ENCODE measurements around the gene PDGFB.

Gene PDGFB

GRCh38 chr22:39243439-39244135, 1.2 kb downstream of the PDGFB start:
- H3K4me1 ChIP-seq (ENCODE audit: insufficient read depth, low read length), result peaks cover 10% of the 10 kb centered on the region
- H3K27ac ChIP-seq (ENCODE audit: low read depth, low read length), result no peak overlapping the region
- H3K27me3 ChIP-seq (ENCODE audit: insufficient read depth, low read length), result peaks cover 89% of the 10 kb centered on the region
- no peaks in the 10 kb centered on the region for H3K9me3 ChIP-seq (ENCODE audit: insufficient read depth, low read depth, low read length)
- peak overlapping the region; percentile 67 for H3K4me3 ChIP-seq (ENCODE audit: low read length)
- H3K36me3 ChIP-seq (ENCODE audit: insufficient read depth, low read length), result no peaks in the 10 kb centered on the region
- WGBS, result under 1% methylated on average over 65 of the region's 65 CpGs
- H3K9ac ChIP-seq (ENCODE audit: low read depth, low read length), result peak overlapping the region; percentile 57

DNA sequence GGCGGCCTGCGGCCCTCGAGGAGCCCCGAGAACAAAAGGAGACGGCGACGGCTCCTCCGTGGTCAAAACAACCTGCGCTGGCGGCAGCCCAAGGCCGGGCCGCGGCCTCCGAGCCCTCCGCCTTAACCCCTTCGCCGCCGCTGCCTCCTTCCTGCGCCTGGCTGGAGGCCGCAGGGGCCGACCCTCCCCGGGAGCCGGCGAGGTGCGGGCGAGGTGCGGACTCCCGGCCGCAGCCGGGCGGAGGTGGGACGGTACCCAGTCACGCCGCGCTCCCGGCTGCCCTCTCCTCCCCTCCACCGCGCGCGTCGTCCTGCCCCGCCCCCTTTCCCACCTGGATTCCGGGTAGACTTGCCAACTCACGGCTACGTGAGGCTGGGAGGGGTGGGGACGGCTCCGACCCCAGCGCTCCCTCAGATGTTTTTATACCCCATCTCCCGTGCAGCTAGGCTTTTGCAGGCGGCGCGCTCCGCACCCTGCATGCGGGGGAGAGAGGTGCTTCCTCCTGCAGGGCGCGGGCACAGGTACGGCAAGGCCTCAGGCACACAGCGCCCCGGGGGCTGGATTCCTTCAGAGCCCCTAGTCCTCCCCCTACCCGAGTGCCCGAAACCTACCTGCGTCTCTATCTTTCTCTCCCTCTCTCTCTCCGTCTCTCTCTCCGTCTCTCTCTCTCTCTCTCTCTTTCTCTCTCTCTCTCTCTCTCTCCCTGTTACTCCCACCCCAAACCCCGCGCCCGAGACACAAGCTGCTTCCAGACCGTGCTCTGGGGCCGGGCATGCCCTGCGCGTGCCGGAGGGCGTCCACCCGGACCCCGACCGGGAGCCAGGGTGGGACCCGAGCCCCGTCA, 2.0 kb downstream of the PDGFB start:
- peak overlapping the region; percentile 57 for H3K9ac ChIP-seq (ENCODE audit: low read depth, low read length)
- H3K27me3 ChIP-seq (ENCODE audit: insufficient read depth, low read length), result peaks cover 92% of the 10 kb centered on the region
- peak overlapping the region; percentile 67 for H3K4me3 ChIP-seq (ENCODE audit: low read length)
- H3K9me3 ChIP-seq (ENCODE audit: insufficient read depth, low read depth, low read length), result no peaks in the 10 kb centered on the region
- H3K27ac ChIP-seq (ENCODE audit: low read depth, low read length), result no peak overlapping the region
- WGBS, result under 1% methylated on average over 78 of the region's 78 CpGs
- peaks cover 10% of the 10 kb centered on the region for H3K4me1 ChIP-seq (ENCODE audit: insufficient read depth, low read length)
- no peaks in the 10 kb centered on the region for H3K36me3 ChIP-seq (ENCODE audit: insufficient read depth, low read length)

DNA sequence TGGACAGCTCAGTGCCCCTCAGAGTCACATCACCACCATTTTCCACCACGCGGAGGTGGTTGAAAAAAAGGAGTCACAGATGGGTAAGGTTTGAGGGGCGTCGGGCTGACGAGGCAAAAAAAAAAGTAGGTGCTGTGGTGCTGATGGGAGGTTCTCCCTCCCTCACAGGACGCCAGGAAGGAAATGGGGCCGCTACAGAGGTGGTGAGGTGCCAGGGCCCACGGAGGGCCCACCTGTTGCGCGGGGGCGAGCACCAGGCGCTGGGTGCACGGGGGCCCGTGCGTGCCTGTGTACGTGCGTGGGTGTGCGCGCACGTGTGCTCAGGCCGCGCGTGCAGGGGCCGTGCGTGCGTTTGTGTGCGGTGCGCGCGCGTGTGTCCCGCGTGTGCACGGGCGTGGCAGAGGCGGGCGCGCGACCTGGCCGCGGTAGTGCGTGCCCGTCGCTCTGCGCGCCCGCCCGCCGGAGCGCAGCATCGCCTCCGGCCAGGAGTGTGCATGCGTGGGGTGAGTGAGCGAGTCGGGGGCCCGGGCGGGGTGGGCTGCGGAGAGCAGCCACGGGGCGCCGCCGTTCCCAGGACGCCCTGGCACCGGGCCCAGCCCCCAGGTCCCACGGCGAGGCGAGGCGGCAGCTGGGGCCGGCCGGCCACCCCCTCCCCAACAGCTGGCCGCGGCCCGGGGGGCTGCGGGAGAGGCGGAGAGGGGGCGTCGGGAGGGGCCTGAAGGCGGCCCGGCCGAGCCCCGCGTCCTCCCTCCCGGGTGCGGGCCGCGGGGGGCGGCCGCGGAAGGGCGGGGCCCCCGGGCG, 2.8 kb downstream of the PDGFB start:
- peaks cover 10% of the 10 kb centered on the region for H3K4me1 ChIP-seq (ENCODE audit: insufficient read depth, low read length)
- WGBS, result 10% methylated on average over 91 of the region's 92 CpGs
- H3K27ac ChIP-seq (ENCODE audit: low read depth, low read length), result no peak overlapping the region
- peaks cover 86% of the 10 kb centered on the region for H3K27me3 ChIP-seq (ENCODE audit: insufficient read depth, low read length)
- H3K36me3 ChIP-seq (ENCODE audit: insufficient read depth, low read length), result no peaks in the 10 kb centered on the region
- no peaks in the 10 kb centered on the region for H3K9me3 ChIP-seq (ENCODE audit: insufficient read depth, low read depth, low read length)
- peak overlapping the region; percentile 46; the same call in 1 of the 2 replicates for H3K9ac ChIP-seq (ENCODE audit: low read depth, low read length)
- H3K4me3 ChIP-seq (ENCODE audit: low read length), result peak overlapping the region; percentile 67

- 46% methylated on average over 26 of the region's 27 CpGs for WGBS
- Histone ChIP-seq H3K27ac (ENCODE audit: low read depth, low read length) (no peak overlapping the region), H3K9me3 (ENCODE audit: insufficient read depth, low read depth, low read length) (no peaks in the 10 kb centered on the region), H3K9ac (ENCODE audit: low read depth, low read length) (no peak overlapping the region), H3K27me3 (ENCODE audit: insufficient read depth, low read length) (peaks cover 80% of the 10 kb centered on the region), H3K4me1 (ENCODE audit: insufficient read depth, low read length) (peaks cover 10% of the 10 kb centered on the region), H3K4me3 (ENCODE audit: low read length) (peak overlapping the region; percentile 67), H3K36me3 (ENCODE audit: insufficient read depth, low read length) (no peaks in the 10 kb centered on the region)
These were observed 3.7 kb downstream of the PDGFB start for GRCh38 chr22:39240831-39241793.

DNA sequence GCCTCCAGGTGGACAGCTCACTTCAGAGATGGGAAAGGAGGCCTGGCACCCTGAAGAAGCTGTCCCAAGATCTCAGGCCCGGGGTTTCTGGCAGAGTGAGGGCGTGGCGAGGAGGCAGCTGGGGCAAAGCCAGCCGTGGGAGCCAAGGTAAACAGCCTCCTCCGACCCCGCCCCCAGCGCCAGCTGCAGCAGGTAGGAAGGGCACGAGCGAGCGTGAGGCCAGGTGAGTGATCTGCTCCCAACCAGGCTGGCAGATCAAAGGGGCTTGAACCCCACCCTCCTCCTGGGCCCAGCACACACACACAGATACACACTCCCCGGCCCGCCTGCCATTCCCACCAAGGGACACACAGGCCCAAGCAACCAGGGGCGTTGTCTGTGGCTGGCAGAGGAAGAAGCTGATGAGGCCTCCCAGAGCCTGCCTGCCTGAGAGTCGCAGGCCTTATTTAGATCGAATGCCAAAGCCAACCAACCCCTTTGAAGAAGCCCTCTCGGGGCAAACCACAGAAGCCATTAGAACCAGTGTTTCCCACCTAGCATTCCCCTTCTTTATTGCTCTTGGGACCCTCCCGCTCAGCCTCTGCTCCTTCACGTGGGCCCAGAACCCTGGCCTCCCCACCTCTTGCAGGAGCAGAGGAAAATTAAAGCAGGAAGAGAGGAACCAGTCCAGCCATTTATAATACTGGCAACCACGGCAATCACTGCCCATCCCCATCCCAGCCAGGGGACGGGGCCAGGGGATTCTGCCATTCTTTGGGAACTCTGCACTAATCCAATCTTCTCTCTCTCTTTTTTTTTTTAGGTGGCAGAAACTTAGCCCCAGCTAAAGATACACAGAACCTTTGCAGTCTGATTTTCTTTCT, 5.0 kb downstream of the PDGFB start:
- H3K9me3 ChIP-seq (ENCODE audit: insufficient read depth, low read depth, low read length), result no peaks in the 10 kb centered on the region
- no peak overlapping the region for H3K4me3 ChIP-seq (ENCODE audit: low read length)
- H3K27me3 ChIP-seq (ENCODE audit: insufficient read depth, low read length), result peaks cover 71% of the 10 kb centered on the region
- H3K27ac ChIP-seq (ENCODE audit: low read depth, low read length), result no peak overlapping the region
- no peaks in the 10 kb centered on the region for H3K36me3 ChIP-seq (ENCODE audit: insufficient read depth, low read length)
- peaks cover 22% of the 10 kb centered on the region for H3K4me1 ChIP-seq (ENCODE audit: insufficient read depth, low read length)
- WGBS, result 88% methylated on average over 20 of the region's 20 CpGs
- no peak overlapping the region for H3K9ac ChIP-seq (ENCODE audit: low read depth, low read length)

DNA sequence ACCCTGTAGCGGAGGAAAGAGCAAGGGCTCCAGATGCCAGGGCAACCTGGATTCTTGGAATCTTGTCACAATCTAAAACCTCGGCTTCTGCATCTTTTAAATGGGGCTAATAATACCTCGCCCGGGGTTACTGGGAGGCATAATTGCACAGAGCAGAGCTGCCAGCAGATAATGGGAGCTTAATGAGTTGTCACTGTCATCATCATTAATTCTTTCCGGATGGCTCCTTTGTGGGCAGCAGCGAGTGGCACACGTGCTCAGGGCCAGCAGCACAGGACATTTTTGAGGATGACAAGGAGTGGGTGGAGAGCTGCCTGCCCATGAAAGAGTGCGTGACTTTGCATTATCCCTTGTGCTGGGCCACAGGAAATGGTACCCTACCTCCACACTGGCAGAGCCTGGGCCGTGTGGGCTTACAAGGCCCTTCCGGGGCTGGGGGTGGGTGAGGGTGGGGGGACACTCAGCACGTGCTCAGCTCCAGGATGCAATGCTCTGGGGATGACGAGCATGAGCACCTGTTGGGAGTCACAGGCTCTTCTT, 5.7 kb downstream of the PDGFB start:
- Histone ChIP-seq H3K4me3 (ENCODE audit: low read length) (no peak overlapping the region), H3K9ac (ENCODE audit: low read depth, low read length) (no peak overlapping the region), H3K27ac (ENCODE audit: low read depth, low read length) (no peak overlapping the region), H3K4me1 (ENCODE audit: insufficient read depth, low read length) (peaks cover 29% of the 10 kb centered on the region), H3K9me3 (ENCODE audit: insufficient read depth, low read depth, low read length) (no peaks in the 10 kb centered on the region), H3K27me3 (ENCODE audit: insufficient read depth, low read length) (peaks cover 64% of the 10 kb centered on the region), H3K36me3 (ENCODE audit: insufficient read depth, low read length) (no peaks in the 10 kb centered on the region)
- WGBS, result 90% methylated on average over 12 of the region's 12 CpGs

DNA sequence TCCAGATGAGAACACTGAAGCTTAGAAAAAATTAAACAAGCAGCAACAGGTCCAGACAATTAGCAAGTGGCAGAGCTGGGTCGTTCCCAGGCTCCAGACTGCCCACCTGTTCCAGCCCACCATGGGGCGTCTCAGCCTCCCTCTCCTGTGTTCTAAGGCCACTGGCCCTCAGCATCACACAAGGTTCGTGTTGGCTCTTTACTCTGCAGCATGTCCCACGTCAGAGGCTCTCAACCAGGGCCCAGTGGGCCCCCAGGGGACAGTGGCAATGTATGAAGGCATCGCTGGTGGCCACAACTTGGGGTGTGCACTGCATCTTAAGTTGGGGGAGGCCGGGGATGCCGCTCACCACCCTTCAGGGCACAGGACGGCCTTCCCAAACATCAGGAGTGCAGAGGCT, 6.2 kb downstream of the PDGFB start:
- Histone ChIP-seq H3K36me3 (ENCODE audit: insufficient read depth, low read length) (no peaks in the 10 kb centered on the region), H3K9ac (ENCODE audit: low read depth, low read length) (no peak overlapping the region), H3K9me3 (ENCODE audit: insufficient read depth, low read depth, low read length) (no peaks in the 10 kb centered on the region), H3K27ac (ENCODE audit: low read depth, low read length) (no peak overlapping the region), H3K27me3 (ENCODE audit: insufficient read depth, low read length) (peaks cover 59% of the 10 kb centered on the region), H3K4me1 (ENCODE audit: insufficient read depth, low read length) (peaks cover 30% of the 10 kb centered on the region), H3K4me3 (ENCODE audit: low read length) (no peak overlapping the region)
- 90% methylated on average over 8 of the region's 8 CpGs for WGBS

- no peak overlapping the region for H3K27ac ChIP-seq (ENCODE audit: low read depth, low read length)
- no peaks in the 10 kb centered on the region for H3K9me3 ChIP-seq (ENCODE audit: insufficient read depth, low read depth, low read length)
- no peaks in the 10 kb centered on the region for H3K36me3 ChIP-seq (ENCODE audit: insufficient read depth, low read length)
- H3K4me3 ChIP-seq (ENCODE audit: low read length), result no peak overlapping the region
- H3K27me3 ChIP-seq (ENCODE audit: insufficient read depth, low read length), result peaks cover 54% of the 10 kb centered on the region
- no peak overlapping the region for H3K9ac ChIP-seq (ENCODE audit: low read depth, low read length)
- peaks cover 30% of the 10 kb centered on the region for H3K4me1 ChIP-seq (ENCODE audit: insufficient read depth, low read length)
- 89% methylated on average over 5 of the region's 5 CpGs for WGBS
These were observed 6.7 kb downstream of the PDGFB start for GRCh38 chr22:39238101-39238466.

- Histone ChIP-seq H3K9me3 (ENCODE audit: insufficient read depth, low read depth, low read length) (no peaks in the 10 kb centered on the region), H3K9ac (ENCODE audit: low read depth, low read length) (no peak overlapping the region), H3K27me3 (ENCODE audit: insufficient read depth, low read length) (peaks cover 48% of the 10 kb centered on the region), H3K4me3 (ENCODE audit: low read length) (no peak overlapping the region), H3K4me1 (ENCODE audit: insufficient read depth, low read length) (peaks cover 30% of the 10 kb centered on the region), H3K36me3 (ENCODE audit: insufficient read depth, low read length) (no peaks in the 10 kb centered on the region), H3K27ac (ENCODE audit: low read depth, low read length) (no peak overlapping the region)
- WGBS, result 86% methylated on average over 22 of the region's 22 CpGs
These were observed 7.3 kb downstream of the PDGFB start for GRCh38 chr22:39237318-39238100.

Measured in HUES64 (cell line).